SK-N-SH (cell line): ENCODE measurements around the gene KRTAP9-3. TPM values are rescaled to one million over a fixed set of nuclear protein-coding genes. Genes with fewer than 3 reads are reported as not detected.
"Not testable (repeated sequence)": the region's sequence is repeated elsewhere in the genome, so short reads cannot be mapped to it uniquely, and the experiment has no call there.

Experiments
- CTCF ChIA-PET: fragments of 300-600, 350-600 bp; formaldehyde crosslinking; extraction: SDS; loops from one replicate; lab custom pipeline; 2021; lab: Yijun Ruan, JAX
- POLR2A ChIA-PET: fragments of 350-600 bp; sonication (Branson Sonifier 250); formaldehyde crosslinking; extraction: SDS; loops from one replicate; lab custom pipeline; 2020; ENCODE audit warnings: antibody characterized with exemption, inconsistent platforms; lab: Yijun Ruan, JAX
- DNase-seq: peaks from one replicate; pipeline ENCODE4 v3.0.0; 2012
- H2AFZ ChIP-seq: fragments of 200-600 bp; sonication (generic); 2 replicates; pipeline ENCODE4 v1.8.1; 2016; ENCODE audit warnings: antibody characterized with exemption, mild to moderate bottlenecking, low read depth
- H3F3A ChIP-seq: fragments of 200-600 bp; sonication (generic); replicated peaks from 2 replicates; pipeline ENCODE3; 2016; ENCODE audit warnings: antibody characterized with exemption, mild to moderate bottlenecking; ENCODE audit not compliant: insufficient read depth
- H3K27ac ChIP-seq, 2 experiments: fragments of 200-500 bp in 1 of 2; fragments of 200-600 bp in 1 of 2; sonication (Bioruptor generic) in 1 of 2; sonication (generic), shearing (Covaris generic) in 1 of 2; 2 replicates each; pipeline versions ENCODE4 v1.5.1 to v1.6.1; 2014 to 2016; ENCODE audit warnings: low read depth in 2 of 2, inconsistent platforms in 1 of 2, low read length in 1 of 2, mild to moderate bottlenecking in 1 of 2, mixed read lengths in 1 of 2
- H3K27me3 ChIP-seq: fragments of 200-600 bp; sonication (generic), shearing (Covaris generic); 2 replicates; pipeline ENCODE4 v1.6.1; 2016; ENCODE audit warnings: mixed run types; ENCODE audit not compliant: insufficient read depth
- H3K36me3 ChIP-seq, 2 experiments: fragments of 200-500 bp in 1 of 2; fragments of 200-600 bp in 1 of 2; sonication (Bioruptor generic) in 1 of 2; sonication (generic) in 1 of 2; replicated peaks in 1 of 2; 2 replicates each; pipeline versions ENCODE3 to v1.5.1; 2014 to 2016; ENCODE audit warnings: low read length in 1 of 2, mild to moderate bottlenecking in 1 of 2; ENCODE audit not compliant: insufficient read depth in 2 of 2, control insufficient read depth in 1 of 2
- H3K4me1 ChIP-seq, 2 experiments: fragments of 200-500 bp in 1 of 2; fragments of 200-600 bp in 1 of 2; sonication (Bioruptor generic) in 1 of 2; sonication (generic), shearing (Covaris generic) in 1 of 2; 2 replicates each; pipeline versions ENCODE4 v1.5.1 to v1.6.1; 2014 to 2016; ENCODE audit warnings: low read depth in 1 of 2, low read length in 1 of 2, mixed run types in 1 of 2; ENCODE audit not compliant: insufficient read depth in 2 of 2, control insufficient read depth in 1 of 2
- H3K4me2 ChIP-seq: fragments of 200-600 bp; sonication (generic), shearing (Covaris generic); 2 replicates; pipeline ENCODE4 v1.6.1; 2017; ENCODE audit warnings: mixed run types
- H3K4me3 ChIP-seq, 2 experiments: fragments of 200-500 bp in 1 of 2; fragments of 200-600 bp in 1 of 2; sonication (Bioruptor generic) in 1 of 2; sonication (generic), shearing (Covaris generic) in 1 of 2; 2 replicates each; pipeline versions ENCODE4 v1.5.1 to v1.8.1; 2014 to 2016; ENCODE audit warnings: low read depth in 2 of 2, inconsistent platforms in 1 of 2, low read length in 1 of 2, mild to moderate bottlenecking in 1 of 2, mixed read lengths in 1 of 2, moderate library complexity in 1 of 2
- H3K79me2 ChIP-seq: fragments of 200-600 bp; sonication (generic); 2 replicates; pipeline ENCODE4 v1.8.1; 2017; ENCODE audit warnings: mild to moderate bottlenecking; ENCODE audit not compliant: insufficient read depth
- H3K9ac ChIP-seq: fragments of 200-600 bp; sonication (generic); 2 replicates; pipeline ENCODE4 v1.6.1; 2017; ENCODE audit warnings: mixed run types
- H3K9me2 ChIP-seq: fragments of 200-600 bp; sonication (generic); 2 replicates; pipeline ENCODE4 v1.6.1; 2017; ENCODE audit warnings: mixed run types
- H3K9me3 ChIP-seq: fragments of 200-600 bp; sonication (generic); 2 replicates; pipeline ENCODE4 v1.6.1; 2017; ENCODE audit warnings: mixed run types, mild to moderate bottlenecking, moderate library complexity
- H4K20me1 ChIP-seq: fragments of 200-600 bp; sonication (generic); 2 replicates; pipeline ENCODE4 v1.6.1; 2017; ENCODE audit warnings: mild to moderate bottlenecking, mixed run types; ENCODE audit not compliant: insufficient read depth
- EZH2phosphoT487 ChIP-seq: fragments of 200-600 bp; sonication (generic); IDR thresholded peaks from 2 replicates; pipeline ENCODE4 v1.6.1; 2017; ENCODE audit warnings: low read depth, mixed run types, mild to moderate bottlenecking, antibody characterized with exemption, moderate library complexity, borderline replicate concordance
- IRF3 ChIP-seq: fragments of 150-350 bp; IDR thresholded peaks from 2 replicates; pipeline ENCODE4 v1.6.1; 2016; ENCODE audit warnings: mild to moderate bottlenecking, low read depth, low read length
- MXI1 ChIP-seq: IDR thresholded peaks from 2 replicates; pipeline ENCODE4 v1.6.1; 2012; ENCODE audit warnings: mild to moderate bottlenecking, low read depth, low read length, improper control_type of control experiment
- NFIC ChIP-seq: IDR thresholded peaks from 2 replicates; pipeline ENCODE4 v1.4.0; 2012; ENCODE audit warnings: borderline replicate concordance
- NRF1 ChIP-seq: IDR thresholded peaks from 2 replicates; pipeline ENCODE4 v1.6.1; 2012; ENCODE audit warnings: low read depth, mild to moderate bottlenecking, low read length
- PBX3 ChIP-seq: IDR thresholded peaks from 2 replicates; pipeline ENCODE4; 2012
- POLR2AphosphoS5 ChIP-seq: IDR thresholded peaks from 2 replicates; pipeline ENCODE4 v1.6.1; 2012; ENCODE audit warnings: low read depth, low read length
- RAD21 ChIP-seq: IDR thresholded peaks from 2 replicates; pipeline ENCODE4 v1.6.1; 2012; ENCODE audit warnings: mild to moderate bottlenecking, low read length
- REST ChIP-seq: IDR thresholded peaks from 2 replicates; pipeline ENCODE4 v1.6.1; 2012; ENCODE audit warnings: mild to moderate bottlenecking, low read depth, low read length, moderate library complexity
- SIN3A ChIP-seq: IDR thresholded peaks from 2 replicates; pipeline ENCODE4 v1.6.1; 2012; ENCODE audit warnings: low read depth, mild to moderate bottlenecking, low read length, moderate library complexity, borderline replicate concordance
- SMC3 ChIP-seq: IDR thresholded peaks from 2 replicates; pipeline ENCODE4 v1.6.1; 2012; ENCODE audit warnings: low read depth, low read length, improper control_type of control experiment
- TAF1 ChIP-seq: IDR thresholded peaks from 2 replicates; pipeline ENCODE4 v1.6.1; 2012; ENCODE audit warnings: low read depth, mild to moderate bottlenecking, low read length, moderate library complexity, borderline replicate concordance
- TCF12 ChIP-seq: IDR thresholded peaks from 2 replicates; pipeline ENCODE4 v1.4.0; 2012
- TEAD4 ChIP-seq: IDR thresholded peaks from 2 replicates; pipeline ENCODE4 v1.4.0; 2012; ENCODE audit warnings: mild to moderate bottlenecking, borderline replicate concordance; ENCODE audit not compliant: insufficient read depth
- USF1 ChIP-seq: IDR thresholded peaks from 2 replicates; pipeline ENCODE4 v1.4.0; 2012; ENCODE audit warnings: low read depth, borderline replicate concordance
- WGBS: methylation state at CpG from one replicate; pipeline ENCODE4 v1.1.6; 2017; ENCODE audit warnings: low lambda C conversion rate; 5-methylcytosine and 5-hydroxymethylcytosine counted together
- polyA plus RNA-seq, 3 experiments: library from polyadenylated mRNA; depleted of rRNA; stranded (reverse); fragments of >200 nt; gene quantifications; 2 replicates each; pipeline ENCODE4 v1.2.3, GENCODE V29; 2012

The KRTAP9-3 gene
- polyA plus RNA-seq, 1 of the 3 experiments (the other 2 are of a cell fraction): not detected

- H3K27ac ChIP-seq: no peak overlapping the region
- H3K4me1 ChIP-seq: no peaks in the 10 kb centered on the region
- peaks cover under 1% of the 10 kb centered on the region; the same call in 1 of the 2 replicates for H3K27me3 ChIP-seq
- H3F3A ChIP-seq: no peaks in the 10 kb centered on the region
- no peak overlapping the region for H3K4me2 ChIP-seq
- H3K9me3 ChIP-seq: no peaks in the 10 kb centered on the region
- H3K9me2 ChIP-seq: no peaks in the 10 kb centered on the region
- H3K9ac ChIP-seq: no peak overlapping the region
- H3K36me3 ChIP-seq: no peaks in the 10 kb centered on the region
- no peaks in the 10 kb centered on the region for H4K20me1 ChIP-seq
- no peak overlapping the region for H2AFZ ChIP-seq
- ChIA-PET POLR2A (no interaction called here), CTCF (no interaction called here)
- no peaks in the 10 kb centered on the region for H3K79me2 ChIP-seq
- TF ChIP-seq MXI1 (no peak), SIN3A (no peak), NRF1 (no peak), PBX3 (no peak), POLR2AphosphoS5 (no peak), SMC3 (no peak), USF1 (no peak), TAF1 (no peak), REST (no peak), EZH2phosphoT487 (no peak)
- no peak overlapping the region for H3K4me3 ChIP-seq
- 6% methylated on average over 2 of the region's 2 CpGs for WGBS
- no peak for DNase-seq
Observed at GRCh38 chr17:41223821-41224220, 8.4 kb upstream of the KRTAP9-3 start.

- H4K20me1 ChIP-seq: no peaks in the 10 kb centered on the region
- TF ChIP-seq TCF12 (no peak), NFIC (no peak), RAD21 (no peak), TEAD4 (no peak), IRF3 (no peak), NRF1 (no peak)
- H3K9me3 ChIP-seq: no peaks in the 10 kb centered on the region
- 26% methylated on average over 6 of the region's 6 CpGs for WGBS
- no peaks in the 10 kb centered on the region for H3K9me2 ChIP-seq
- no peaks in the 10 kb centered on the region for H3K4me1 ChIP-seq
- CTCF ChIA-PET: interaction anchor here (0.6 to 0.7 kb wide), 2 partner anchors 140 to 502 kb away, joined by 3 to 4 read pairs; no protein-coding TSS in a partner anchor
- H3K36me3 ChIP-seq: no peaks in the 10 kb centered on the region
- H2AFZ ChIP-seq: no peak overlapping the region
- POLR2A ChIA-PET: no interaction called here
- no peak overlapping the region for H3K9ac ChIP-seq
- DNase-seq: no peak
- peaks cover 22% of the 10 kb centered on the region; the same call in 1 of the 2 replicates for H3K27me3 ChIP-seq
- no peaks in the 10 kb centered on the region for H3K79me2 ChIP-seq
- no peak overlapping the region for H3K4me3 ChIP-seq
- H3F3A ChIP-seq: no peaks in the 10 kb centered on the region
- no peak overlapping the region for H3K27ac ChIP-seq
- H3K4me2 ChIP-seq: no peak overlapping the region
Observed at GRCh38 chr17:41226051-41226450, 6.2 kb upstream of the KRTAP9-3 start.

- H3K9me3 ChIP-seq, DNase-seq, CTCF ChIA-PET, H3K27ac ChIP-seq, H4K20me1 ChIP-seq, POLR2A ChIA-PET, H3K4me2 ChIP-seq, H3K4me3 ChIP-seq, H3K4me1 ChIP-seq, H3F3A ChIP-seq, H3K9ac ChIP-seq, H2AFZ ChIP-seq, H3K79me2 ChIP-seq, H3K9me2 ChIP-seq, H3K36me3 ChIP-seq: not testable (repeated sequence)
- peaks cover 22% of the 10 kb centered on the region; the same call in 1 of the 2 replicates for H3K27me3 ChIP-seq
- no CpG with 5 or more reads among the region's 4 CpGs for WGBS
Observed at GRCh38 chr17:41226598-41227095, 5.6 kb upstream of the KRTAP9-3 start, which contains the start of gene KRTAP9-2. Gene KRTAP9-2 (plus strand): TSS chr17:41226648. CDS start chr17:41226655, 7 bp downstream.
